HEK293 (cell line): Measurements from ENCODE around the gene TMEM114.

Experiments used
- REST ChIP-seq: fragments of 450-650 bp; formaldehyde crosslinking; IDR thresholded peaks from 2 replicates; pipeline ENCODE4 v1.5.1; 2016; ENCODE audit warnings: missing biosample characterization, missing genetic modification characterization
- ZNF274 ChIP-seq, 2 experiments: fragments of 200-500 bp in 1 of 2; fragments of 450-650 bp in 1 of 2; sonication (Bioruptor generic) in 1 of 2; formaldehyde crosslinking in 1 of 2; IDR thresholded peaks; 2 replicates each; pipeline versions ENCODE4 v1.5.1 to v1.6.1; 2014 to 2016; ENCODE audit warnings: borderline replicate concordance in 1 of 2, inconsistent platforms in 1 of 2, low read length in 1 of 2, missing biosample characterization in 1 of 2, missing genetic modification characterization in 1 of 2

GRCh38 chr16:8543258-8543657, 47.1 kb downstream of the TMEM114 start:
- no peak for TF ChIP-seq ZNF274 (IDR thresholded peaks at IDR 0.05; ENCODE audit: low read length)
- TF ChIP-seq ZNF274 (tag by site-specific recombination; IDR thresholded peaks at IDR 0.05; ENCODE audit: borderline replicate concordance) = no peak
- no peak for TF ChIP-seq REST (tag by site-specific recombination)
